Activated CD8-positive, alpha-beta memory T cell treated with anti-CD3 and anti-CD28 coated beads for 48 hours (primary cell): ENCODE measurements around the gene MRPS27.

Source experiments
- DNase-seq, 3 experiments: peaks; one replicate each; pipeline ENCODE4 v3.0.0-alpha.2; 2020; ENCODE audit warnings: low read depth in 2 of 3, low spot score in 2 of 3

The MRPS27 gene

DNA sequence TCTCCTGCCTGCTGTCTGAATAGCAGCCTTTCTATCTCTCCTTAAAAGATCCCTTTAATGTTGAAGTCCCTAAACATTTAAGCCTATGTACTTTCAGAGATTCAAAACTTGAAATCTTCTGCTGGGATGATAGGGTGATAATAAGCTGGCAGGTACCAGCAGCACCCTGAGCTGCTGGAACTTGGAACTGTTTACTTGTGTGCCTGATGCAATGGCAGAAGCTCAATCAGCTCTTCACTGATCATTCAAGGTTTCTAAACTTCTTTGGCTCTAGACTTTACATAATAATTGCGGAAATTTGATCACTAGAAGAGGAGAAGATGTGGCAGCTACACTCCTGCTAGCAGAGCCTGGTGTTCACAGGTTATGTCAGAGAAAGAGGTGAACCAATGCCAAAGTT lies 27.6 kb downstream of the MRPS27 start:
- no peak for DNase-seq

DNA sequence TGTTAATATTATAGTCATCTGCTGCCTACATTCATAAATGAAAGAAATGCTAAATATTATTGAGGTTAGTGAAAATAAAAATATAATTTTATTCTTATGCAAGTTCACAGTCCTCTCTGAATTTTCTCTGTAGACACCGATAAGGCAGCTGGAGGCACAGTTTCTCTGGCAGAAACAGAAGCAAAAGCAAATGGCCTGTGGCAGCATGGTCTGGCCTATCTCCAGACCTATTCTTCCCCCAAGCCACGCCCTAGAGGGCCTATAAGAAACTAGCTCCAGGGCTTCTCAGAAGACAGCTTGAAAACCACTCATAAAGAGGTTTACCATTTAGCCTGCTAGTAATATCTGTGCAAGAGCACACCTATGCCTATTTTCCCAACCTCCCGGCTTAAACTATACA lies 28.4 kb downstream of the MRPS27 start:
- DNase-seq: no peak

DNA sequence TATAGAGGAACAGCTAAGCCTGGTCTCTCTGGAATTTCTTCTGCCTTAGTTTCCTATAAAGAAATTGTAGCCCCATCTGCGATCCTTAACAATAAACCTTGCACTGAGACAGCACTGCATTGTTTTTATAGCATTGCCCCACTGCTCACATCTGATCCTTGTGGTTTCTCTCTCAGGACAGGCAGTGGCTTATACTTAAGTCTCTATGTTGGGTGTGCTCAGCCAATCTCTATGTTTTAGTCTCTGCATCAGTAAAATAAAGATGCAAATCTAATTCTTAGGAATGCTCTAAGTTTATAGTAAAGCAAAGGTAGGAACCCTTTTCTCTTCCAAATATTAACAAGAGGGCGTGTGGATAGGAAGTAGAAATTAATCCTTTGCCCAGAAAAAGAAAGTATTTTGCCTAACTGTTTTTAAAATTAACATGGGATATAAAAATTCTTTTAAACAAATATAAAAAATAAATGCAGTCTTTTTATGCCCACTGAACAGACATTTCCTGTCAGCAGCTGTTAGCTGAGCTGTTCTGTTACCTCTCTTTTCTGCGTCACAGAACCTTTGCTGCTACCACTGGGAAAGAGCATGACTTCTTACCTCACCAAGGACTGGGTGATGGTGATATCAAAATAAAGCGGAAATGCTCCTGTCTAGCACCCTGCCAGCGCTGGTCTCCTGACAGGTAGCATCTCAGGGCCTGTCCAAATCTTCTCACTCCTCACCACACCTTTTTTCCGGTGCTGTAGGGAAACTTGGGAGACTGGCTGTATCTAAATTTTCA lies 29.5 kb downstream of the MRPS27 start:
- no peak for DNase-seq

DNA sequence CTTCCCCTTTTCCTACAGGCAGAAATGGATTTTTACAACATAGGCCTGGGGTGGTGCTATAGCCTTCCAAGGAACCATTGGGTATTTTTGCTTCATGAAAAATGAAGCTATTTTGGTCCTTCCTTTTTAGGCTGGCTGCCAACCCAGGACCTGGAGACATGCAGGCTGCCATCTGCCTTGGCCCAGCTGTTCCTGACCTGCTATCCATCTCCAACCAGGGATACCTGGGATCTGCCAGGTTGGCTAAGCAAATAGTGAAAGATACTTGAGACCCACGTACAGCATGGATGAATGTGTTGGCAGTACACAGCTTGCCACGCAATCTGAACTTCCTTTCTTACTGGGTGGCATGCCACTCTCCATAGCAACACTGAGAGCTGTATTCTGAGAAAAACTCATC lies 31.1 kb downstream of the MRPS27 start:
- no peak for DNase-seq

DNA sequence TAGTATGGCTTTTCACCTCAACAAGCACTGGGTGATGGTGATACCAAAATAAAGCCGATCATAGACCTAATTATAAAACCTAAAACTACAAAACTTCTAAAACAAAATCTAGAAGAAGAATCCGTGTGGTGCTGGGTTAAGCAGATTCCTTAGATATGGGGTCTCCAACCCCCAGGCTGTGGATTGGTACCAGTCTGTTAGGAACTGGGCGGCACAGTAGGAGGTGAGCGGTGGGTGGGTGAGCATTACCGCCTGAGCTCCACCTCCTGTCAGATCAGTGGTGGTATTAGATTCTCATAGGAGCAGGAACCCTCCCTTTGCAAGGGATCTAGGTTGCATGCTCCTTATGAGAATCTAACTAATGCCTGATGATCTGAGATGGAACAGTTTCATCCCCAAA lies 33.2 kb downstream of the MRPS27 start:
- DNase-seq: no peak

DNA sequence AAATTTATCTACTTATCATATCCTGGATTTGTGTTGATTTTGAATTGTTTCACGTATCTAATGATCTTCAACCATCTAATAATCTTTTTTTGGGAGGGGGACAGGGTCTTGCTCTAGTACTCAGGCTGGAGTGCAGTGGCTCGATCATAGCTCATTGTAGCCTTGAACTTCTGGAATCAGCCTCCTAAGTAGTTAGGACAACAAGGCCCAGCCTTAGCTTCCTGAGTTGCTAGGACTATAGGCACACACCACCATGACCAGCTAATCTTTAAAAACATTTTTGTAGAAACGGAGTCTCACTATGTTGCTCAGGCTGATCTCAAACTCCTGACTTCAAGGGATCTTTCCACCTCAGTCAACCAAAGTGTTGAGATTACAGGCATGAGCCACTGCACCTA lies 34.6 kb downstream of the MRPS27 start:
- no peak for DNase-seq

DNA sequence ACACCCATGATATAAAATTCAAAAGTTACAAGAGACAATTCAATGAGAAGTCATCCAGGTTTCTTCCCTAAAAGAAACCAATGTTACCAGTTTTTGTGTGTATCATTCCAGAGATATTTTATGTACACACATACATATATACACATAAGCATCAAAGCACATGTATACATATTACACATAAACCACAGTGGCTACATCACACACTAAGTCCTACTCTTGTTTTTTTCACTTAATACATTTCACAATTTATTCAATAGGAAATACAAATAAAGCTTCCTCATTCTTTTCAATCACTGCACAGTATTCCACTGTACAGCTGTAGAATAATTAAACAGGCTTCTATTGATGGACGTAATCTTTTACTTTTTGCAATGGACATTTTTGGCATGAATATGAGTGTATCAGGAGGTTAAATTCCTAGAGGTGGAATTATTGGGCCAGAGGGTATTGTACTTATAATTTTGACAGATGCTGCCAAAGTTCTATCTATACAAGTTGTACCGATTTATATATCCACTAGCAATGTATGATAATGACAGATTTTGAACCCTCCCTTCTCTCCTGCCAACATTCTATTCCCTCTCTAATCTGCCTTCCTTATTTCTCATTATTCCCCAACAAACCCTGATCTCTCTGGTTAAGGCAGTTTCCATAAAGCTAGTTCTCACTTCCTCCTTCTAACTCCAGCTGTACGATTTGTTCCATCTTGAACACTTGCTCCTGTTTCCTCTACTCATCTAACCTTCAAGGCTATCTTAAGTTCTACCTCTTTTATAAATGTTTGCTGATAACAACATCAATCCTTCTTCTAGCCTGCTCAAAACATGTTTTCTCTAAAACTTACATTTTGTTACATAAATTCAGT lies 35.2 kb downstream of the MRPS27 start:
- no peak for DNase-seq

DNA sequence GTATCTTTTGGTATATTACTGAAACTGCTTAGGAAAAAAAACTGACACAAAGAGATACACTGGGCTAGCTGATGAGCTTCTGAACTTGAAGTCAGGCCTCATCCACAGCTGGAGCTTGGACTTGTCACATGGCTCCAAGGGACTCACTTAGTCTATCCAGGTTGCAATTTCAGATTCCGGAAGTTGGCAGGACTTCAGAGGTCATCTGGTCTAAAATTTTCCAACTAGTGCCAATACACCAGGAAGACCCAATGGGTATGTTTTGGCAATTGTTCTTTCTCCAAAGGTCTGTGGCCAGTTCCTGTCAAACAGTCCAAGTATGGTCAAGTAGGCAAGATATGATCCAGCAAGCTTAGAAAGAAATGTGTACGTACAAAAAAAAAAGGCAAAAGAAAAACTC lies 36.7 kb downstream of the MRPS27 start:
- DNase-seq: no peak

DNA sequence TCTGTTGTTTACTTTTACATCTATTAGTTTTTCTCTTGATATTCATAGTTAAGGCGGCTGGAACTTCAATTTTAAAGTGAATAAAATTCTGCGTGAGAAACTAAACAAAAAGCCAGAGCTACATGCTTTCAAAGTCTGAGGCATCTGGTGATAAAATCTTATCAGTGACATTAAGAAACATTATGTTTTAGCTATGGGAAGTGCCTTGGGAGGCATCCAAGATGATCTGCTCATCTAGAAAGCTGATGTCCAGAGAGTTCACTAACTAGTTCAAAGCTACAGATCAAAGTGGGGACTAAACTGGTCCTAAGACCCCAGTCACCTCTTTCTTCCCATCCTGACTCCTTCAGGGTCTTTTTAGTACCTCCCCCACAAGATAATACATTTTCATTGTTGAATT lies 37.2 kb downstream of the MRPS27 start:
- no peak for DNase-seq

DNA sequence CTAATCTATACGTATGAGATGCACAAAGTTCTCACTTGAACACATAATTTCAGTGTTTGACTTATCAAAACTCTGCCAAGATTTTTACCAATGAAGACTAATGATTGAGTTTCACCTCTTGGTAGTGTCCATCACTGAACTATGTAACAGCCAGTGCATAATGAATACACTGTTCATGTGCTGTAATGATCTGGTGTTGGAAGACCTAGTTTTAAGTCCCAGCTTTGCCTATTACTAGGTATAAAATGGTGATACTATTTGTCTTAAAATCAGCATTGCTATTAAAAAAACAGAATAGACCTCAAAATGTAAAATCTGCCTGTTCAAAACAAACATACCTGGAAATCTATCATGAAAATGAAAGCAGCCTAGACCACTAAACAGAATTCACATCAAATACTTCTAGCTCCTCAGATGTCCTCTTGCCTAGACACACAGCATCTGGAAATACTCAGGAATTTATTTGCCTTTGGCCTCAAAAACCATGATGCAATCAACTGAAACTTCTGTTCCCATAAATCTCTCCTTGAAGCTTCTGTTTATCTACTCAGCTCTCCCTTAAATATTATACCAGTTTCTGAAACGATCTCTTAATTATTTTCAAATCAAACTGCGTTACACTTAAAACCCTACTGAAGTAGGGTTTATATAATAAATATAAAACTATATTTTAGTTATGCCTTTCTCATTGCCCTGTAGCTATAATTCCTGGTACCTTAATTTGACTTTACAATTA lies 38.1 kb downstream of the MRPS27 start:
- DNase-seq: no peak

DNA sequence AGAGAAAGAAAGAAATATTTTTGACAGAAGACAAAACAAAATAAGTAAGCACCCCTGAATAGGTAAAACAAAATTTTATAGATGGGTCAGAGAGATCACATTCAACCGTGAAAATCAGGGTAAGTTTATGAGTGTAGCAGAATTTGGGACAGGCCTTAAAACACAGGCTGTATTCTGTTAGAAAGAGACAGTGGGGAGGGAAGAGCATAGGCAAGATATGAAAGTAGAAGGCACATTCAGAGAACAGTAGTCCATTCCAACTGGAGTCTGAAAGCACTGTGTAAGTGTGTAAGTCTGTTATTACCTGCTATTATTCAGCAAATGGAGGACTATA lies 38.6 kb downstream of the MRPS27 start:
- no peak for DNase-seq

DNA sequence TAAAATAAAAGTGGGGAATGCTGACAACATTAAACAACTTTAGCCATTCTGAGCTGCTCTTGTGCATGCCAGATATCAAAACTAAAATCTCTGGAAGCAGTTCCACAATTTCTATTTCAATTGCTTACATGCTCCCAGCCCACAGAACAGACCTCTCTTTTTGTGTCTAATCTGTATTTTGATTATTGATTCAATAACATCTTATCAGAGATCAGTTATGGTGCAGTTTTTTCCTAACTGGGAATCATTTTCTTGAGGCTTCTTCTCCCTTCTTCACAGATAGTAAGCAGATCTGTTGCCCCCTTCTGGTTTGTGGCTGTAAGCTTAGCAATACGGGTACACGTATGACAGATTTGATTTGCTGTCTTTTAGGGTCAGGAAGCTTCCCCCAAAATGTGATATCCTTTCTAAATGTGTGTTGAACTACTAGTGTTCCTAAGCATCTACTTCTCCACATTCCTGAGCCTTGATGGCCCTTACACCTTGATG lies 39.4 kb downstream of the MRPS27 start:
- no peak for DNase-seq

DNA sequence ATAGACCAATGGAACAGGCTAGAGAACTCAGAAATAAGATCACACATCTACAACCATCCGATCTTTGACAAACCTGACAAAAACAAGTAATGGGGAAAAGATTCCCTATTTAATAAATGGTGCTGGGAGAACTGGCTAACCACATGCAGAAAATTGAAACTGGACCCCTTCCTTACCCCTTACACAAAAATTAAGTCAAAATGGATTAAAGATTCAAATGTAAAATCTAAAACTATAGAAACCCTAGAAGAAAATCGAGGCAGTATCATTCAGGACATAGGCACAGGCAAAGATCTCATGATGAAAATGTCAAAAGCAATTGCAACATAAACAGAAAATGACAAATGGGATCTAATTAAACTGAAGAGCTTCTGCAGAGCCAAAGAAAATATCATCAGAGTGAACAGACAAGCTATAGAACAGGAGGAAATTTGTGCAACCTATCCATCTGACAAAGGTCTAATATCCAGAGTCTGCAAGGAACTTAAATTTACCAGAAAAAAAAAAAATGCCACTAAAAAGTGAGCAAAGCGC lies 43.8 kb downstream of the MRPS27 start:
- no peak for DNase-seq

DNA sequence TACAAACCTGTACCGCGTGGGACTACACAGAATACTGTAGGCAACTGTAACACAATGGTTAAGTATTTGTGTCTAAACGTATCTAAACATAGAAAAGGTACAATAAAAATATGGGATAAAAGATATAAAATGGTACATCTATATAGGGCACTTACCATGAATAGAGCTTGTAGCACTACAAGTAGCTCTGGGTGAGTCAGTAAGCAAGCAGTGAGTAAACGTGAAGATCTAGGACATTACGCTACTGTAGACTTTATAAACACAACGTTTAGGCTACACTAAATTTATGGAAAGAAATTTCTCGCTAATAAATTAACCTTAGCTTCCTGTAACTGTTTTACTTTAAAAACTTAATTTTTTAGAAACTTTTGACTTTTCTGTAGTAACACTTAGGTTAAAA lies 46.5 kb downstream of the MRPS27 start:
- no peak for DNase-seq

DNA sequence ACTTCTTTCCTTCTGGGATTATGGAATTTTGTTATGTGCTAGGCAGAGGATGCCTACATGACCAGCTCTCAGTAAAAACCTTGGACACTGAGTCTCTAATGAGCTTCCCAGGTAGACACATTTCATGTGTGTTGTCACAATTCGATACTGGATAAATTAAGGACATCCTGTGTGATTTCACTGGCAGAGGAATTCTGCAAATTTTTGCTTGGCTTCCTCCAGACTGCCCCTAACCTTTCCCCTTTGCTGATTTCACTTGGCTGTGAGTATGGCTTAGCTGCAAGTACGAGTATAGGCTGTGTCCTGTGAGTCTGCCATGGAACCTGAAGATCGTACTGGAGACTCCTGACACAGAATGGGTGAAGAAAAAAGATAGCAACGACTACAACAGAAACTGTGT lies 47.6 kb downstream of the MRPS27 start:
- no peak for DNase-seq

DNA sequence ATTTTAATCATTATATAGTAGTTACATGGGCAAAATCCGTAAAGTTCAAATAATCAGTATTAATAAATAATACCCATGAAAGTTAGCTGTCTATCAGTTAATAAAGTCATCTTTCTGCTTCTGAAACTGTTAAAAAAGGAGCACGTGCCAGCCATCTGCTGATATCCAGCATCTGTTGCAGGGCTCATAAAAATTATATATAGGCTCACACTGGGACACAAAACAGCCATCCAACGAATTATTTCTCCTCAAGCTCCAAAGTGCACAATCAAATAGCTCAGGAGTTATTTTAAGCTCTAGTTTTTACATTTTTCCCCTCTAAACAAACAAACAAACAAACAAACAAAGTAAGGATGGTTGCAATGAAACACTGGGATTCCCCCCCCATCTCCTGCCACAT lies 48.3 kb downstream of the MRPS27 start:
- no peak for DNase-seq

DNA sequence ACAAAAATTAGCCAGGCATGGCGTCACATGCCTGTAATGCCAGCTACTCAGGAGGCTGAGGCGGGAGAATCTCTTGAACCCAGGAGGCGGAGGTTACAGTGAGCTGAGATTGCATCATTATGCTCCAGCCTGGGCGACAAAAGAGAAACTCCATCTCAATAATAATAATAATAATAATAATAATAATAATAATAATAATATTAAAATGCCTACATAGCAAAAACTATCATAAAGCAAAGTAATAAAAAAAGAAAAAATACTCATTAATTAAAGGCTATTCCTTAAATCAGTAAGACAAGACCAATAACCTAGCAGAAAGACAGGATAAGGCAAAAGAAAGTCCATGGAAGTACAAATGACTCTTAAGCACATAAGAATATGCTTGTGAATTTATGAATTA lies 50.0 kb downstream of the MRPS27 start:
- DNase-seq: no peak

DNA sequence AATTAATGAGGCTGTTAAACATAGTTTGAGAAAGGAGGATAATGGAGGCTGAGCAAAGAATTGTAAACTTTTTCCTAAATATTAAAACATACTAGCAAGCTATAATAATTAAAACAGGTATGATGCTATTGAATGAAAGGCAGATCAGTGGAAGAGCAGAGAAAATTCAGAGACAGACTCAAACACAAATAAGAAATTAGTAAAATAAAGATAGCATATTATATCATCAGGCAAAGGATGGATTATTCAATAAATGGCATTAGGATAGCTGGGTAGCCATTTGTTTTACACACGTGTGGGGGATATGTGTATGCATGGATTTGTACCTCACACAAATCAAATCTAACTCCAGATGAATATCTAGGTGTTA lies 50.6 kb downstream of the MRPS27 start:
- no peak for DNase-seq

DNA sequence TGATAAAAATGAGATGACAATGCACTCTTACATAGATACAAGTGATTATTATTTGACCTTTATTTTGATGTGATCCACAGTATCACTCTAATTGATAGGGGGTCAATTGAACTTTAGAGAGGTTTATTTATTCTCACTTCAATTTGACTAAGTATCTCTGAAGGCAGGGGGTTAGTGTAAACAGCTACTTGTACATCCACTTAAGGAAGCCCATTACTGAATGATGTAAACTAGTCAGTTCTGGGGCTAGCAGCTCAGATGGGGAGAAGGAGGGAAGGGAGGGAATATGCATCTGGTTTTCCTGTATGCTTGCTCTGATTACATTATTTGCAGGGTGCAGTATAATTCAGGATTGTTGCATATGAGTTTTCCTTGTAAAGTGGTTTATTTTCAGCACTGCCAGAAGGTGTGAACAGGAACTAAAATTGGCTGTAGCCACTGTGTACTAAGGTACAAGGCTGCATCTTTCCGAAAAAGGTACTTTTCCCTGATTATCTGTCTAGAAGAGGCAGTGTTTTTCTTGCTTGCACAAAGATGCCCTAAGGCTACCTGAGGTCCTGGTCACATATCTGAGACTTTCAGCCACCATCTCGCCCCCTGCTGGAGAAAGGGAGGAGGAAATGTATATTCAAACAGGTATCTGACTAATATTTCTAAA lies 51.2 kb downstream of the MRPS27 start:
- DNase-seq: peak in 1 of 3 experiments; percentile 2

DNA sequence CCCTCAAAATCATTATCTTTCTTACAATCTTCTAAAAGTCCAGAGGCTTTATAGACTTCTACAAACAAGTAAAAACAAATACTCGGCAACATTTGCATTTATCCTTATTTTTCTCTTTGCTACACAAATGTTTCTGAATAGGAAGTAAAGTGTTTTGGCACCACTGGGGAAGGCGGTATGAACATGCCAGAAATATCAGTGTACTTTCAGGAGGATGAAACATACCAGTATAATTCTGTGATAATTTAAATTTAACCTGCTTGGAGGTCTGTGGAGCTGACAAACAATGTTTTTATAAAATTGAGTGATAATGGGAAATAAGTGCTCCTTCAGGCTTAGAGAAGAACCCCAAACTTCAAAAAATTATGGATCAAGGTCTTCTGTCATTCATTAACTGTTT lies 51.8 kb downstream of the MRPS27 start:
- DNase-seq: no peak

DNA sequence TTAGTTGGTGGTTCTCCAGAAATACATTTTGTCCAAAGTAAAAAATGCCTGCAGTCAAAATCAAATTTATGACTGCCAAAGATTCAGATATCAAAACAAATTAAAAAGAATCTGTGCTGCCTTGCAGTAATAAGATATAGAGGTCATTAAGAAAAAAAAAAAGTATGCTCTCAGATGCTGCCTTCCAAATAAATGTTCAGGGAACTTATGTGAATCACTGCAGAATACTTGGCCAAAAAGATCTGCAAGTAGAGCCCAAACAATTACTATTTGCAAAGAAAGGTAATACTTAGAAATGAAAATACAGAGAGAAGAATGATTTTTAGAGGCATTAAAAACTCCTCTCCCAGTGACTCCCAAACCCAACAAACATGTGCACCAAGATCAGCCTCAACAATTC lies 52.4 kb downstream of the MRPS27 start:
- DNase-seq: no peak
